NCI-H2227 (cell line): ENCODE data around the gene CNTNAP1.
"Not testable (repeated sequence)": the region's sequence is repeated elsewhere in the genome, so short reads cannot be mapped to it uniquely, and the experiment has no call there.

Experiments
- DNase-seq: peaks from one replicate; lab custom pipeline; 2025; ENCODE audit not compliant: unreplicated experiment; lab: John Stamatoyannopoulos, UW

Gene CNTNAP1

GRCh38 chr17:42681976-42682721 lies at the start of gene CNTNAP1:
CNTNAP1 (plus strand) TSS chr17:42682531; CDS start chr17:42682830, 299 bp downstream.
- peak; percentile 84 for DNase-seq

GRCh38 chr17:42632949-42633444 lies 49.3 kb upstream of the CNTNAP1 start:
- DNase-seq: no peak

- DNase-seq: no peak
Observed at GRCh38 chr17:42639525-42640113, 42.7 kb upstream of the CNTNAP1 start.

GRCh38 chr17:42640121-42640520 lies 42.2 kb upstream of the CNTNAP1 start:
- no peak for DNase-seq

- DNase-seq: peak; percentile 72
Observed at GRCh38 chr17:42642336-42642735, 40.0 kb upstream of the CNTNAP1 start.

GRCh38 chr17:42647778-42648177 lies 34.6 kb upstream of the CNTNAP1 start:
- DNase-seq: no peak

GRCh38 chr17:42651392-42651791 lies 30.9 kb upstream of the CNTNAP1 start:
- DNase-seq: no peak

- peak; percentile 77 for DNase-seq
Observed at GRCh38 chr17:42653179-42654124, 28.9 kb upstream of the CNTNAP1 start.

- no peak for DNase-seq
Observed at GRCh38 chr17:42655528-42655927, 26.8 kb upstream of the CNTNAP1 start.

- DNase-seq: no peak
Observed at GRCh38 chr17:42657824-42658588, 24.3 kb upstream of the CNTNAP1 start.

GRCh38 chr17:42659079-42659931 lies 23.0 kb upstream of the CNTNAP1 start, which contains the start of gene TUBG2:
TUBG2 (plus strand) TSS chr17:42659284; CDS start chr17:42659504, 220 bp downstream.
- DNase-seq: peak; percentile 99

- not testable (repeated sequence) for DNase-seq
Observed at GRCh38 chr17:42659932-42660274, 22.4 kb upstream of the CNTNAP1 start.

GRCh38 chr17:42660692-42661345 lies 21.5 kb upstream of the CNTNAP1 start:
- DNase-seq: no peak

- DNase-seq: no peak
Observed at GRCh38 chr17:42665581-42666001, 16.7 kb upstream of the CNTNAP1 start.

GRCh38 chr17:42666126-42666525 lies 16.2 kb upstream of the CNTNAP1 start:
- not testable (repeated sequence) for DNase-seq

- DNase-seq: no peak
Observed at GRCh38 chr17:42667088-42667951, 15.0 kb upstream of the CNTNAP1 start.

- DNase-seq: no peak
Observed at GRCh38 chr17:42669705-42669976, 12.7 kb upstream of the CNTNAP1 start.
